ENCODE results near the gene ZMYND11.

Gene ZMYND11

DNA sequence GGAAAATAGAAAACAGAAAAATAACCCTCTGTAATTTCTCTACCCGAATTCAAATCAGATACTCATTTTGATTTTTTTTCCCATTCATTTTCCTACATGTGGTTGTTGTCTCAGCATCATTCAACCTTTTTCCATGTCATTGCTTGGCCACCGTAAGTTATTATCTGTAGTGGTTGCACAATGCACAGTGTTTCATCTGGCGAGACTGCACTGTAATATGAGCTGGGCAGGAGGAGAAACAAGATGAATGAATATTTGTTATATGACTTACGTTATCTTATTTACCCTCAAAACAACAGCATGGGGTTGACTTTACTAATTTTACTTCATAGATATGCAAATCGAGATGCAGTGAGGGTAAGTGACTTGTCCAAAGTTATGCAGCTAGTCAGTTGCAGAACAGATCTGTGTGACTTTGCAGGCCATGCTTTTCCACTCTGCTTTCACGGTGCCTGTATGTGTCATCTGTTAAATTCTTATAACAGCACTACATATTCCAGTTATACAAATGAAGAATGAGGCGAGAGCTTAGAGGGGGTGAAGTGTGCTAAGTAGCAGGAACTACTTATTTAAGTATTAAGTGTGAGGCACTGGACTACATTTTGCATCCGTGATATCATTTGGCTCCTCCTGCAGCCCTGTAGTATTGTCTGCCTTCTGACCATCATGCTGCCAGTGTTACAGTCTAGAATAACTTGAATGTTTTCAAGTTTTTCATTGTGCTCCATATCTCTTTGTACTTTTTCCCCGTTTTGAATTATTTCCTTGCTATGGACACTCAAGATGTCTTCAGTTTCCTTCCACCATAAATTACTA lies 56.7 kb downstream of the ZMYND11 start:
- DNase-seq (ENCODE audit: low spot score), result no peak

DNA sequence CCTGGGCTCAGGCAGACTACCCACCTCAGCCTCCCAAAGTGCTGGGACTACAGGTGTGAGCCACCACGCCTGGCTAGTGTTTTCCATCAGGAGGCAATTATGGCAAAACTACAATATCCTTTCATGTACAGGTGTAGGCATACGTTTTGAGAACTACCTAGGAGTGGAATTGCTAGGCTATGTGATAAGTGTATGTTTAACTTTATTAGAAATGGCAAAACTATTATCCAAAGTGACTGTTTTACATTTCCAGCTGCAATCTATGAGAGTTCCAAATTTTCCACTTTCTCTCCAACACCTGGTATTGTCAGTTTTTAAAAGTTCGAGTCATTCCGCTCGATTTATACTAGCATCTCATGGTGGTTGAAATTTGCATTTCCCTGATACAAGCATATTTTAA lies 59.0 kb downstream of the ZMYND11 start:
- no peak for DNase-seq (ENCODE audit: low spot score)

DNA sequence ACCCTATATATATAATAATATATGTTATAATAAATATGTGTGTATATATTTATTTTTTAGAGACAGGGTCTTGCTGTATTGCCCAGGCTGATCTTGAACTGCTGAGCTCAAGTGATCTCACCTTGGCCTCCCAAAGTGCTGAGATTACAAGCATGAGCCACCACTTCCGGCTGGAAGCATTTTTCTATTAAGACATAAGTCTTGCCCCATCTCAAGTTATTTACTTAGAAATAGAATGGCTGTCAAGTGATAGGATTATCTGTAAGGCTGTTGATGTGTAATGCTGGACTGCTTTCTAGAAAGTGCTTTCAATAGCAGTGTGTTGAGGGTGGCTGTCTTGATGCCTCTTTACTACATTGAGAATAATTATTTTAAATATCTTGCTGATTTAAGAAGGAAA lies 65.2 kb downstream of the ZMYND11 start:
- no peak for DNase-seq (ENCODE audit: low spot score)

DNA sequence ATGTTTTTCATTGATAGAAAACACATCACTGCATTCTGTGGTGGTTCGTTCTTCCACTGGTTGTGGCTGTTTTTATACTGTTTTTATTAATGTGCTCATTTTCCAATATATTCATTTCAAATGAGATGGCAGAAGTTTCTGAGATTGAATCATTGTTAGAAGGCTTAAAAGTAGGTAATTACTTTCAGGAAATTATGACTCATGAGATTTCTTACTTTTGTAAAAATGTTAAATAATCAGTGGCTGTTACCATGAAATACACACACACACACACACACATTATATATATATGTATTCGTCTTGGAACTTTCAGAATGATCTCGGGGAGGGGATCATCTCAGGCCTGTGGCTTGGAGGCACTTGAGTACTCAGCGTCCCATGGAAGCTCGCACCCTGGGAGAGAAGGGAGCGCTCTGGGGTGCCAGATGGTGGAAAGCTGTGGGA lies 66.1 kb downstream of the ZMYND11 start:
- DNase-seq (ENCODE audit: low spot score), result no peak

DNA sequence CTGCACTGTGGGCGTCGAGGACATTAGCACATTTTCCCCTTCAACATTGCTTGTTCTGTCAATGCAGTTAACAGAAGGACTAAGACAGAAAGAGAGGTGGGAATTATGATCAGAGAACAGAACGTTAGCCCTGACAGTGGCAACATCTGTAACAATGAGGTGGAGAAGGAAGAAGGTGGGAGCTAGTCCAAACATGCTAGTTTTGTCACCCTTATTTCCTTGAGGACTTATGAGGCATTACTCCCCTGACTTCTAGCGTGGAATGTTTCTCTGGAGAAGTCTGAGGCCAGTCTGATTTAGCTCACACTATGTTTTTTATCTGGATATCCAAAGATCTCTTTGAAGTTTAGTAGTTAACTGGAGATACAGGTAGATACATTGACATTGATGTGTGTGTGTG lies 73.4 kb downstream of the ZMYND11 start:
- no peak for DNase-seq (ENCODE audit: low spot score)

DNA sequence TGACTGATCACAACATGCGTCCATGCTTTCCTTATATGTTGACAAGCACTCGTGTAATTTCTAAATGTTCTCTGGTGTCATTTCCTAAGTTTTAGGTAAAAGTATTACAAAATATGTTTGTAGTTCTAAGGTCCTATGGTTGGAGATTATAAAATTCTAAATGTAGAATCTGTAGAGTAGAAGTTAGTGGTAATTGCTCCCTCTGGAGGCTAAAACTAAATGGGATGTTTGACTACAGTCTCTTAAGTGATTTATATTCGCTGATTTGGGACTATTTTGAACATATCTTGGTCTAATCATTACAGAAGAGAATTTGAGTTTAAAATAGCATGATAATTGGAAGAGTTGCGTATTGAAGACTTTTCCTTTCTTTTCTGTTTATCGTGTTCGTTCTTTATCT lies 74.1 kb downstream of the ZMYND11 start:
- no peak for DNase-seq (ENCODE audit: low spot score)

DNA sequence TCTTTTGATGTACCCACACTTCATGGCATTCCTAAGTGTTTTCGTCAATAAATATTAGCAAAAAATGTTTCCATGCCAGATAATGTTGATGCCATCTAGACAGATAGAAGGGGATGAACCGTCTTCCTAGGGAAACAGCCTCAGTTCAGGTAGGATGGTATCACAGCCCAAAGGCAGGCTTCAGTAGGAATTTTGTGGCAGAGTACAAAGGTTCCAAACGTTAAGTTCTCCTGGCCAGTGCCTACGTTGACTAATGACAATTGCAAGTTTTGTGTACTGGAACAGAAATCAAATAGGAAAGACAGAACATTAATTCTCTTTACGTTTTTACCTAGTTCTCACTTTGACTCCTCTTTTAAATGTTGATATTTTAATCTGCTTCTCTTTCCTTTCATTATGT lies 75.0 kb downstream of the ZMYND11 start:
- no peak for DNase-seq (ENCODE audit: low spot score)

DNA sequence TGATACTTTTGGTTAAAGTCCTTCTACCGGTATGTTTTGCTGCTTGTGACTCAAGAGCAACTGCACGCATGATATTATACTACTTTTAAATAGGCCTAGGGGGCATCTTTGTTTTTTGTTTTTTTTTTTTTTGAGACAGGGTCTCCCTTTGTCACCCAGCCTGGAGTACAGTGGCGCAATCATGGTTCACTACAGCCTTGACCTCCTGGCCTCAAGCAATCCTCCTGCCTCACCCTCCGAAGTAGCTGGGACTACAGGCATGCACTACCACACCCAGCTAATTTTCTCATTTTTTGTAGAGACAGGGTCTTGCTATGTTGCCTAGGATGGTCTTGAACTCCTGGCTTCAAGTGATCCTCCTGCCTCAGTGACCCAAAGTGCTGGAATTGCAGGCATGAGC lies 80.2 kb downstream of the ZMYND11 start:
- no peak for DNase-seq (ENCODE audit: low spot score)

DNA sequence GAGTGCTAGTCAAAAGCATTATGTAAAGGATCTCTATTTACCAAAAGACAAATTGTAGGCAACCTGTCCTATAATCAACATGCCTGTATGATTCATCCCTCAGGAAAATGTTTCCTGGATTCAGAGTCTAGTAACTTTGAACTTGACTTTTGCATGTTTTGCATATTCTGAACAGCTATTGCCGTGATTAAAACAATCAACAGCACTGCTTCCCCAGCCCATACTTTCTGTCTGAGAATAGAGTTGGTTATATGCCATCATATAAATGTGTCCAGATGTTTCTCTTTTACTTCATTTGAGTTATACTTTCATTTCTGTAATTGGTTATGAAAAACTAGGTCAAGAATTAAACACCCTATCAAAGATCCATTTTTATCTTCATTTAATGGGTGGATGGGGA lies 83.5 kb downstream of the ZMYND11 start:
- no peak for DNase-seq (ENCODE audit: low spot score)

DNA sequence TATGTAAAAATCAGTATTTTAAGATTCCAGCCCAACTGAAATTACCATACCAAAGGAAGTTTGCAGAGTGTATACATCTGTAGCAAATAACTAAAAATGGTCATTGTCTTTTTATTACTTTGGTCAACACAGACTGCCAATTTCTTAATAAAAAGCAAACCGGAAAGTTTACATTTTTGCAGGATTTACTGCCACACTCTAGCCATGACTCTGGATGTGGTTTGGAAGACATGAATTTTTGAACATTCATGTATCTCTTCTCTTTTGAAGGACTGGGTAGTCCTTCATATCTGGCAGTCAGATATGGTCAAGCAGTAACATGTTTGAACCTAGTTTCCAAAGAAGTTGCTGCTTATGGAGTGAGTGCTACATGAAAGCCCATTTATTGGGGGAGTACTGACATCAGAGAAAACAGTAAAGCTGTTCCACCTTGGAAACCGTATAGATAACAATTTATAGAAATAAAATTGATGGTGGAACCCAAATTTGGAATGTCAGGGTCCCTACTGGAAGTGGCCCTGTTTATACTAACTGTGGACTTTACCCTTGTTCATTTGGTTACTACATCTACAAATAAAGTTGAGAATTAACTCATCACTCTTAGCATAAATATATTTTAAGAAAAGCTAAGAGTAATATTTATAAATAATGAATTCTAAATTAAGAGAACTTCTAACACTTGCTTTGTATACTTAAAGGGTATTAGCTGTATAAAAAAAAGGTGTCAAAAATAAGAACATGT lies 84.6 kb downstream of the ZMYND11 start:
- DNase-seq (ENCODE audit: low spot score), result no peak

DNA sequence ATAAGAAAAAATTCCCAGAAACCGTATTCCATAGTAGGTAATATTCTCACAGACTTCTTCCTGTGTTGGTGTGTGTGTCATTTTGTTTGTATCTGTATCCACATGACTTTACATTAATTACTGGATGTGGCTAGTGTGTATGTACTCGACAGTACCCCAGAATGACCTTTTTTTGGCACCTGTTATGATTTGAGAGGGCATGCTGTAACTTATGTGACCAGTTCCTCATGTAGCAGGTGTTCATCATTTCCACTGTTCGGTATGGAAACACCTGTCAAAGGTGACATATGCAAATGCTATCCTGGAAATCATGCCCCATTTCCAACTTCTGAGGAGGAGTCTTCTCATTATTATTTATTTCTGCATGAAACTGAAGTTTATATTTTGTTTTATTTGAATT lies 89.3 kb downstream of the ZMYND11 start:
- DNase-seq (ENCODE audit: low spot score), result no peak

DNA sequence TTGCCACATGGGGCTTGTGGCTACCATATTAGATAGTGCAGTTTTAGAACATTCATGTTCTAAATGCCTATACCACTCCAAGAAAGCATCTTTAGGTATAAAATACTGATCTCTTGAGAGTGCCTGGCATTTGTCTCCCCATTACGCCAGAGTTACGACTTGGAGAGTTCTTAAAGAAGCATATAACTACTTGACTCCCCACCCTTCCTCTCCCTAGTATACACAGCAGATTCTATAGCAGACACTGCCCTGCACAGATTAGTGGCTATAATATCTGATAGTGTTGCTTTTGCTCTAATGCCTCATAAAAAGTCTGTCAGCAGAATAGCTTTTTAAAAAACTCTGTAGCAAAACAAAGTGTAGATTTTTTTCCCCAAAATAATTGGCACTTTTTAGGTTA lies 90.8 kb downstream of the ZMYND11 start:
- DNase-seq (ENCODE audit: low spot score), result no peak

DNA sequence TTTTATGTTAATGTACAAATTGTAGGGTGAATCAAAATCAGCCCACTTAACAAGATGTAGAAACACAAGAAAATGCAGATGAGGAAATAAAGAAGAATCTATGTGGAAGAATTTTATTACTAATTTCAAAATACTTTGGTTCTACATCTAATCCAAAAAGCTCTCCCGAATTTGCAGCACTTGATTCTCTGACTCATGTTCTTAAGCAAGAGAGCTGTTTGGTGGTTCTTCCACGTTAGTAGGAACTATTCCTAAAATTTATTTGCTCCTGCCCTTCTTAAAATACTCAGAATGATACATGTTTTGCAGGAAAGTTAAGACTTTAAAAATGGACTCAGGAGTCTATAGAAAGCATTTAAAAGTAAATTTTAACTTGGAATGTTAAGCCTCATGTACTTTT lies 91.8 kb downstream of the ZMYND11 start:
- DNase-seq (ENCODE audit: low spot score), result no peak

DNA sequence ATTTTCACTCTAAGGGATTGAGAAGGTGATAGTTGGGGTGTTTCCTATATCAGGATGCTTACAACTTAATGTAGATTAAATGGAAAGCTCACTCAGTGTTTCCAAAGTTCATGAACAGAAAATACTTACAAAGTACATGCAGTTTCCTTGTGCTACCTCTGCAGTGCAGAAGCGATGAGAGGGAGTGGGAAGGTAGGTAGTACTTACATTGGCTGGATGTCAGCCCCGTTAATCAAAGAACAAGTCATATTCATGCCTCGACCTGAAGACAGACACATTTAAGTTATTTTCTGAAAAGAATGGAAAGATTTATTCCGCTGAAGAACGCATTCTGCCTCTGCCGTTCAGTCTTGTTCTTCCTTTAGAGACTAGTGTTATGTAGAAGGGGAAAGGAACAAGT lies 93.1 kb downstream of the ZMYND11 start:
- no peak for DNase-seq (ENCODE audit: low spot score)

DNA sequence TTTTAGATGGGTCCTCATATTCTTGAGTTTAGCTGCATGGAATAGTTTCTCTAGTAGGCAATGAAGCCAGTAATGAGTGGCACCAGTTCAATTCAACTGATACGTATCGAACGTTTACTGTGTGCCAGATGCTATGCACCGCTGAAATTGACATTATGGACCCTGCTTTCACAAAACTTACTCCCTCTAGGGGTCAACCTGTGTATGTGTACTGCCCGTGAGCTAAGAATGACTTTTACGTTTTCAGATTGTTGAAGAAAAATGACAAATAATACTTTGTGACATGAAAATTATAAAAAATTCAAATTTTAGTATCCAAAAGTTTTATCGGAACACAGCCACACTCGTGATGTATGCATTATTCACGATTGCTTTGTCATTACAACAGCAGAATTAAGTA lies 95.5 kb downstream of the ZMYND11 start:
- peak; percentile 45 for DNase-seq (ENCODE audit: low spot score)

DNA sequence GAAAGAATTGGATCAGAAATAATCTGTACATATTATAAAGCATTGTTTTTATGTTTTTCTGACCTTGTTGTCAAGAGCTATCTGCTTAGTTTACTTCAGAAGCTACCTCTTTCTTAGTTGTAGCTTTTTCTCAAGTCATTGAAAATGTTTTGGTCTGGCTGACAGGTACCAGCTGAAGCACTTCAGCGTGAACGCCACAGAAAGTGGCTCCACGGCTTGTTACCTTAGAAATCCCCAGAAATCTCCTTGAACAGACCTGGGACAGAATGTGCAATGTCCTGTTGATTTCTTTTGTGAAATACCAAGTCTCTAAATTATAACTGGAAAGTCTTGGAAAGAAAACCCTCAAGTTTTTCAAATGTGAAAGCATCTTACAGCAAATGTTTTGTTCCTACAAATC lies 96.8 kb downstream of the ZMYND11 start:
- DNase-seq (ENCODE audit: low spot score), result no peak

DNA sequence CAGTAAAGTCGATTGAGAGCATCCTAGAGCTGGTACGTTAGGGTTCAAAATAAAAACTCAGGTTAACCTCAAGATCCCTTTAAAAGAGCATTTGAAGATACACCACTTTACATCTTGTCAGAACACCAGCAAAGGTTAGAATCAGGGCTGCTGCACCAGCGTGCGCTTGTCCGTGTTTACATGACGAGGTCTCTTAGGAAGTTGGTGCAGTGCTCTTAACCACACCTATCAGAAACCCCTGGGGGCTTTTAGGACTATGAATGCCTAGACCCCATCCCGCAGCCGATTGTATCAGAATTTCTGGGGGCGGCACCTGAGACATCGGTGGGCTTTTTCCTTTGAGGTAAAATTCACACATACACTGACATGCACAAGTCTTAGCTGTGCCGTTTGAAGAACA lies 97.6 kb downstream of the ZMYND11 start:
- DNase-seq (ENCODE audit: low spot score), result no peak

DNA sequence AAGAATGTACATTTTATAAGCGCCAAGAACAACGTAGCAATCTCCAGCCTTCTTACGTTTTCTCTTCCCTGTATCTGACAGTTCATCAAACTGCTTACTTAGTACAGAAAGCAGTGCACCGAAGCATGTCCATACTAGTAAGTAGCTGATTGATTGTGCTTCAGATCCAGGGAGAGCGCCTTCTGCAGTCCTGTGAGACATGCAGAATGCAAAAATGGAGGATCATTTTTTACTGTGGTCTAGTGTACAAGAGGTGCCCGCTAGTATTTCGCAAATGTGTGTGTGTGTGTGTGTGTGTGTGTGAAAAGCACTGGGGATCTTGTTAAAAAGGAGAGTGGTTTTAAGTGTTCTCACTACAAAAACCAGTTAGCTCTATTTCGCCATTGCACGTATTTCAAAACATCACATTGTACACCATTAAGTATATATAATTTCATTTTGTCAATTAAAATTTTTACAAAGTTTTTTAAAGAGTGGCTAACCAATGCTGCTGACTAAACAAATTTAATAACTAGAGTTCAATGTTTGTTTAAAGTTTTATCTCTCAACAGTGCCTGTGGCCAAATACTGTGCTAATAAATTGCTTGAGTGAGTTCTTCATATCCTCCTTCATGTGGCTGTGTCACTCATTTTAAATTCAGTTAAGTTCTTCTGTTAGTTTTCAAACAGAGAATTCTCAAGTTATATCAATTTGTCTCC lies 99.6 kb downstream of the ZMYND11 start:
- DNase-seq (ENCODE audit: low spot score), result peak; percentile 43

DNA sequence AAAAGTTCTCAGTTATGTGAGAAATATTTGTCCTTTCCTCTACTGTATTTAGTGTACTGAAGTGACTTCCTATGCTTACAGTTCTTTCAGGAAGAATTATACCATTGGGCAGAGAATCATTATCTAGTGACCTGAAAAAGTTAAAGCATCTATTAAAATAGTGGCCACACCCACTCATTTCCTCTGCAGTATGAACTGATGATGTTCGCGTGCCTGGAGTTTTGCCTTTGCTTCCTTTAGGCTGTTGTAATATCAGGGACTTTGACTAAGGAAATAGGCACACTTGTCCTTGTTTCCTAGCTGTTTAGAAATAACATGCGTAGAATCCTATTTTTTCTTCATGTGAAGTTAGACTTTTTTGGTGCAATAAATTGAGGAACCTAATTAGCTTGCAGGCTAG lies 100.7 kb downstream of the ZMYND11 start:
- no peak for DNase-seq (ENCODE audit: low spot score)

DNA sequence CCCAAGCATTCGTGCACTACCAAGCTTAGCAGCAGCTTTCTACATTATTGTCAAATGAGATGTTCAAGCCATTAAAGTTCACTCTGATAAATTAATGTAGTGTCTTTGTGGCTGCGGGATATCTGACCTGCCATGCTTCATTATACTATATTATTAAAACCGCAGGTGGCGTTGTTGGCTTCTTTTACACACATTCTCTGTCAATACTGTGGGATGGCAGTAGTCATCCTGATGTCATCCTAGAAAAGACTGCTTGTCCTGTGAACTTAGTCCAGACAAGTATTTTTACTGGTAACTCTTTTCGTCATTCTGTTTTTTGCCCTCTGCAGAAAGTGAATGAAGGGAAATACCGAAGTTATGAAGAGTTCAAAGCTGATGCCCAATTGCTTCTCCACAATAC lies 103.9 kb downstream of the ZMYND11 start:
- no peak for DNase-seq (ENCODE audit: low spot score)

DNA sequence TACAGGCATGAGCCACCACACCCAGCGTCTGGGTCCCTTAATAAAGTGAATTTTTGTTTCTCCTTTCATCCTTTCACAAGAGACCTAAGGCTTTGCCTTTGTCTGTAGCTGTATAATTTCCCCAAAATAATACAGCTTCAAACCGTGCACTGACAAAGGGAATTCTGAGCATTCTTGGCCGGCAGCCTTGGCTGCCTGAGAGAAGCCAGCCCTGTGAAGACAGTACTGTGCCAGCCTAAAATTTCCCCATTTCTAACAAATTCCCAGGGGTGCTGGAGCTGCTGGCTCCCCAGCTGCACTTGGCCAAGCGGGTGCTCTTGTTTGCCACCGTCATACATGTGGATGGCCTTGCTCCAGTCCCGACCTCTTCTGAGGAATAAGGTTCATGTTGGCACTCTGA lies 106.2 kb downstream of the ZMYND11 start:
- DNase-seq (ENCODE audit: low spot score), result no peak

DNA sequence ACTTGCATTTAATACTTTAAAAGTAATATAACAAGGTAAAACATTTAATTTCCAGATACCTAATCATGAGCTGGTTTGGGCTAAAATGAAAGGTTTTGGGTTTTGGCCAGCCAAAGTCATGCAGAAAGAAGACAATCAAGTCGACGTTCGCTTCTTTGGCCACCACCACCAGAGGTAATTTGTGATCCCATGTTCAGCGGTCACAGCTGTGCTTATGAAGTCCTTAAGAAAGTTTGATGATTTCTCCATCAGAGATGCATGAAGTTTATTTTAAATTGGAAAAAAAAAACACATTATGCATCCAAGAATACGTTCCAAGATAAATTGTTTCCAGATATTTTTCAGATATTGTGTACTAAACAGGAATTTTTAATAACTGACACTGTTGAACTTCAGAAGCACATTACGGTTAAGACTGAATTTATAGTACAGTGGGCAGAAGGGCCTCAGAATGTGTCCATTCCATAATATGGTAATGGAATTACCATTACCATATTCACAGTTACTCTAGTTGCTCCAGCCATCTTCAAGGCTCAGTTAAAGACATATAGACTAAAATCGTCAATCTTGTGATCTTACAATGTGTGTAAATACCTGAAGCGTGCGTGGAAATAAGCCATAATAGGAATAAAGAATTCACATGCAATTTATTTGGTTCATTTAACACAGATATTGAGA lies 106.8 kb downstream of the ZMYND11 start:
- DNase-seq (ENCODE audit: low spot score), result no peak
